ENCODE results near the gene SLC16A2.
A peak's percentile ranks its signal among the peaks of the same experiment; 100 is the strongest.

SLC16A2 gene

DNA sequence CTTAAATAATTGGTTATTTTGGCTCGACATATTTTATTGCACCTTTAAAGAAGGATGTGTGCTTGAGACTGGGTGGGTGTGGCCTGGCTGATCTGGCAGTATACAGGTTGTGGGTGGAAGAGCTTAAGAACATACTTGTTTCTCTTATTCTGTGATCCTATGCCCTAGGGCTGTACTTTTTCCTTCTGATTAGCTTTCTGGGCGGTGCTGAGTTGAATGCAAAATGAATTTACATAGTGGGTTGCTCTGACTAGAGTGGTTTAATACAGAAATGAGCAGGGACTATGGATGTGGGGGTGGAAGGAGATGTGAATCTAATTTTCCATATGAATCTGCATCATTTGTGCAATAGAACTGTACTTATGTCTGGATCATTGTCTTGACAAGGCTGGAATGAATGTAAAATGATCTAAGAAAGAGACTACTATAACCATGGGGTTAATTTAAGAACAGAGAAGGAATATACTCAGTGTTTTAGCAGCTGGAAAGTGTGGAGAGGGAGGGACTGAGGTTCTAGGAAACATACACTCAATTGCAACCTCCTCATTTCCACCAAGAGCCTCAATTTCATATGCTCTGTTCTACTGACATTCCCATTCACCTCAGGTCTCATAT is 119.4 kb downstream of the SLC16A2 start:
- no peak for DNase-seq

DNA sequence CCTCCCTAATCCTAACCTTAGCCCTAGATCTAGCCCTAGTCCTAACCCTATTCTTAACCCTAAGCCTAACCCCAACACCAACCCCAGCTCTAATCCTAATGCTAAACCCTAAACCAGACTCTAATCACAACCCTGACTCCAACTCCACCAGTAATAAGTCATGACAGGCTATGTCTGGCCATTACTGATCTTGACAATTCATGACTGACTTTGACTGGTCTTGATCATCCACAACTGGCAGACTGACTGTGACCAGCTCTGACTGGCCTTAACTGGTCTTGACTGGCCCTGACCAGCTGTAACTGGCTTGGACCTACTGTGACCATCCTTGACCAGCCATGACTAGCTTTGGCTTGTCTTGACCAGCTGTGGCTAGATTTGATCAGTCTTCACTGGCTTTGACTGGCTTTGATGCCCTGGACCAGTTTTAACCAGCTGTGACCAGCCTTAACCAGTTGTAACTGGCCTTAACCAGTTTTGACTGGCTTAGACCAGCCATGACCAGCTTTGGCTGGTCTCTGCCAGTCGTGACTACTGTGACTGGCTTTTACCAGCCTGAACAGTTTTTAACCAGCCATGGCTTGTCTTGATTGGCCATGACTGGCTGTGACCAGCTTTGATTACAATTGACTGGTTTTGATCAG is 124.7 kb downstream of the SLC16A2 start:
- no peak for DNase-seq

DNA sequence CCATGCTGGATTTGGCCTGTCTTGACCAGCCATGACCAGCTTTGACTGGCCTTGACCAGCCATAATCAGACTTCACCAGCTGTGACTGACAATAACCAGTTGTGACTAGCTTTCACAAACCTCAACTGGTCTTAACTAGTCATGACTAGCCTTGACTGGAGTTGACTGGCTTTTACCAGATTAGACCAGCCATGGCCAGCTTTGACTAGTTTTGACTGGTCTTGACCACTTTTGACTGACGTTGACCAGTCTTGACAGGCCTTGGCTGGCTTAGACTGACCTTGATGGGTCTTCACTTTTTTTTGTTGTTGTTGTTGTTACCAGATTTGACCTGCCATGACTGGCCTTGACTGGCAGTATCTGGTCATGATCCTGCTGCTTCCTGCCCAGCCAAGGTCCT is 125.7 kb downstream of the SLC16A2 start:
- no peak for DNase-seq

DNA sequence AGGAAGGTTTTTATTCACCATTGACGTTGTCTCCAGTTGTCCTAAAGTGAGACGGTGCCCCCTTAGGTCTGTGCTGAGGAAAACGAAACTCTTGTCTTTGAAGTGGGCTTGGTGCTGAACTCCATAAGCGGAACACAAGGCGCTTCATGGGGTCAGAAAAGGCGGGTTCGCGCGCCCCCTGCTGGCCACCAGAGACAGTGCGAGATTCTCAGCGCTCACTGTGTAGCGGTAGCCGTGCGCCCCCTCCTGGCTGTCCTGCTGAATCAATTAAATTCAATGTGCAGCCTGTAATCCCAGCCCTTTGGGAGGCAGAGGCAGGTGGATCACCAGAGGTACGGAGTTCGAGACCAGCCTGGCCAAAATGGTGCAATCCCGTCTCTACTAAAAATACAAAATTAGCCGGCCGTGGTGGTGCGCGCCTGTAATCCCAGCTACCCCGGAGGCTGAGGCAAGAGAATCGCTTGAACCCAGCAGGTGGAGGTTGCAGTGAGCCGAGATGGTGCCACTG is 129.1 kb downstream of the SLC16A2 start:
- peak; percentile 77 for DNase-seq

DNA sequence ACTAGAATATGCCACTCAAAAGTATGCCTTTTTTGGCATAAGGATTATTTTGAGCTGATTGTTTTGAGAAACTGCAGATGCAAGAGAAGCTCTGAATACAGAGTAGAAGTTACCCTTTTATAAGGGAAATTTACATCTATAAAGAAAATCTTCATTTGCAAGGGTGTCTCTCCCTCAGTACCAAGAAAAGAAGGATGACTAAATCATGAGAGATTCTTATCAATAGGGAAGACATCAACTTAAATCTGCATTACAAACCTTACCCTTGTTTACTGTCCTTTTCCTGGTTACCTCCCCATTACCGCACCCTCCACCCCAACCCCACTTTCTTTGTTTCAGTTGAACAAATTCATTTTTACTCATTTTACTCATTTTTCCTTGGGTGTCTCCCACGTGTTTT is 130.6 kb downstream of the SLC16A2 start:
- no peak for DNase-seq

DNA sequence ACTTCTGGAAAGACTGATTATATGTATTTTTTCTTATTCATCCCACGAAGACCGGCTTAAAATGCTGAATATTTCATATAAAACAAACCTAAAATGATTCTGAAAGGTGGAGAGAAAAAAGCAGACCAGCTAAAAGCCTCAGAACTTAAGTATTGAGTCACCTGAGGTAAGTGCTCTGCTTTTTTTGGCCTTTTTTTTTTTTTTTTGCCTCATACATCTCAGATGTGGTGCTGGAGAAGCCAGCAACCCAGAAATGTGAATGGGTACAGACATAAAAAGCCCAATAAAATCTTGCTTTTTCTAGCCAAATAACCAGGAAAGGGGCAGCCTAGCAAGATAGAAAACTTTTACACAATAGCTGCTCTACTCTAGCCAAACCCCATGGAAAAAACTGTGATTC is 136.1 kb downstream of the SLC16A2 start:
- DNase-seq, result no peak

DNA sequence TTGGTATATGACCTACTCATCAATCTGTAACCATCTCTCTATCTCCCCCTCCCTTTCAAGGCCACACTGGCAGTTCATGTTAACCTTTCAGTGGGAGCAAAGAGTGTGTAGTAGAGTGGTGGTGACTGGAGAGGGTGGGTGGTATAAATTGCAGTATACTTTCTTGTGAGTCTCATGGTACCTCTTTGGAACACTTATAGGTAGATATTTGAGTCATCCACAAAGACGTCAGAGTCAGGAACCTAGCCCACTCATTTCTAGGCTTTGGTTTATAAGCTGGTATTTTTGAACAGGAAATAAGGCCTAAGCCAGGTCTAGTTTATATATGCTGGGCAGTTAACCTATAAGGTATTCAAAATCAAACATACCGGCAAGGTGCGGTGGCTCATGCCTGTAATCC is 156.8 kb downstream of the SLC16A2 start:
- no peak for DNase-seq

DNA sequence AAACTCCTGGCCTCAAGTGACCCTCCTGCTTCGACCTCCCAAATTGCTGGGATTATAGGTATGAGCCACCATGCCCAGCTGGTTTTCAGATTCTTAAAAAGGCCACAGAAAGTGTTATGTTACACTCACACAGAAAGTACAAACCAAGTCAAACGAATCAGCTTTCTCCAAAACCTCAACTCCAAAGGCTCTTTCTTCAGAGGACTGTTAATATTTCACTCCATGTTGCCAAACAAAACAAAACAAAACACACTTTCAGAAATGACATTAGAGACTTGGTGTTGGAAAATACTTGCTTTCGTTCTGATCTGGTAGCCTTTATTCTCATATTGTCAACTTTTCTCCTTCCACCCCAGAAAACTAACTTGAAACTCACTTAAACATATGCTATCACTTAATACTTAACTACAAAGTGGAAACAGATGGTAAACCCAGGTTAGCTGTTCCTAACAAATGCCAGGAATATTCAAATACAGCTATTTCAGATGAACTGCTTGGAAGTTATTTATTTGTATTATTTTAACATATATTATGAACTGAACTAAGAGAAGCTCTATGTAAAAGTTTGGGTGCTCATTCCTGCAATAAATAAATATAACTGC is 158.4 kb downstream of the SLC16A2 start:
- DNase-seq, result no peak
